GM21528 (cell line): ENCODE measurements around the gene CIAO1.
A peak's percentile ranks its signal among the peaks of the same experiment; 100 is the strongest.

ENCODE experiments used
- ATAC-seq: cut with Tn5 transposase; IDR thresholded peaks from one replicate; pipeline ENCODE4 v1.9.1; 2021; ENCODE audit warnings: mild to moderate bottlenecking, moderate library complexity; ENCODE audit not compliant: unreplicated experiment, low FRiP score

Gene CIAO1

DNA sequence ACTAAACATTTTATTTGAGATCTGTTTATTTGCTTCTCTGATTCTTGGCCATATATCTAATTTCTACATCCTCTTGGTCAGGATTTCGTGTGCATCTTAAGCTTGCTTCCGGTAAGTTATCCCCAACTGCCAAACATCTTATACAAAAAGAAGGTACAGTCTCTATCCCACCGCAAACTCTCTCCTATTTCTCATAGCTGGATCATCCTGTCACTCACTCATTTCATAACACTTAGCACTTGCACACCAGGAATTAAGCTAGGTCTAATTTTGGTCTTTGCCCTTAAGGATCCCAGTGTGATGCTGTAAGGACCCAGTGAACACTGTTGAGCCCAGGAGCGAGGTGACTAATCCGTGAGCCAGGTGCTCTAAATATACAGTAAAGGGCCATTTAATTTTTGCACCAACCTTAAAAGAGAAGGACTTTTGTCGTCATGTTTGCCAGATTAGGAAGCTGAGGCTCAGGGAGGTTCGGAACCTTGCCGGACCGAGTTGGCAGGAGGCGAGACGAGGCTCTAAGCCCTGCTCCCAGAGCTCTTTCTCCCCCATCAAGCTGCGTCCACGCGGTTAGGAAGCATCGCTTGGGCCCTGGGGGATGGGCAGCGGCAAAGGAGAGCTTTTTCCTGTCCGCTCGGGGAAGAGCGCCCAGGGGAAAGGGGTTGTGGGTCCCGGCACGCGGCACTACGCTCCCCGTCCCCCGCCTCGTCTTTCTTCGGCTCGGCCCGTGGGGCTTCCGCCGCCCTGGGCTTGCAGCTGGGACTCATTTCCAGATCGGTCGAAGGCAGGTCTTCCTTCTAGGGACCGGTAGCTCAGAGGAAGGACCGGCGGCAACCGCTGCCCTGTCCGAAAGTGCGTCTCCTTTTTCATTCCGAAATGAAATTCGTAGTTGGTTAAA is 55.0 kb downstream of the CIAO1 start:
- peak; percentile 30 for ATAC-seq
